ENCODE data around the gene SPRY2. TPM values are rescaled to one million over a fixed set of nuclear protein-coding genes. Genes with fewer than 3 reads are reported as not detected.

SPRY2 gene
- total and polyA plus RNA-seq, 8 donors, result 30.9 to 77.1 (median 54.3) TPM

GRCh38 chr13:80313668-80314256 is 27.2 kb downstream of the SPRY2 start:
- H3K4me1 ChIP-seq, result no peaks in the 10 kb centered on the region
- ATAC-seq, result no peak
- H3K4me3 ChIP-seq, result no peak overlapping the region
- TF ChIP-seq CTCF (IDR thresholded peaks at IDR 0.05), result no peak
- no peaks in the 10 kb centered on the region for H3K9me3 ChIP-seq
- DNase-seq, result no peak
- no peak overlapping the region for H3K27ac ChIP-seq
- H3K27me3 ChIP-seq, result no peaks in the 10 kb centered on the region
- intact Hi-C loops (cut with DNase I), result no loop called here
- H3K36me3 ChIP-seq, result no peaks in the 10 kb centered on the region

- DNase-seq (no peak), ATAC-seq (no peak)
- TF ChIP-seq CTCF (IDR thresholded peaks at IDR 0.05), result no peak
- H3K4me3 ChIP-seq, result no peak overlapping the region
- intact Hi-C loops (cut with DNase I), result no loop called here
- no peak overlapping the region for H3K27ac ChIP-seq
- H3K9me3 ChIP-seq, result no peaks in the 10 kb centered on the region
- no peaks in the 10 kb centered on the region for H3K36me3 ChIP-seq
- H3K4me1 ChIP-seq, result no peaks in the 10 kb centered on the region
- H3K27me3 ChIP-seq, result no peaks in the 10 kb centered on the region
Observed at GRCh38 chr13:80312967-80313366, 28.0 kb downstream of the SPRY2 start.

- intact Hi-C loops (cut with DNase I), result no loop called here
- H3K27me3 ChIP-seq, result no peaks in the 10 kb centered on the region
- H3K36me3 ChIP-seq, result no peaks in the 10 kb centered on the region
- no peak overlapping the region for H3K4me3 ChIP-seq
- TF ChIP-seq CTCF (IDR thresholded peaks at IDR 0.05), result no peak
- ATAC-seq (no peak), DNase-seq (no peak)
- H3K27ac ChIP-seq, result no peak overlapping the region
- H3K9me3 ChIP-seq, result no peaks in the 10 kb centered on the region
- H3K4me1 ChIP-seq, result no peaks in the 10 kb centered on the region
Observed at GRCh38 chr13:80312012-80312704, 28.8 kb downstream of the SPRY2 start.

- H3K9me3 ChIP-seq, result no peaks in the 10 kb centered on the region
- ATAC-seq (no peak), DNase-seq (no peak)
- H3K4me1 ChIP-seq, result no peaks in the 10 kb centered on the region
- no peaks in the 10 kb centered on the region for H3K36me3 ChIP-seq
- TF ChIP-seq CTCF (IDR thresholded peaks at IDR 0.05), result no peak
- no peak overlapping the region for H3K27ac ChIP-seq
- no peak overlapping the region for H3K4me3 ChIP-seq
- intact Hi-C loops (cut with DNase I), result no loop called here
- H3K27me3 ChIP-seq, result no peaks in the 10 kb centered on the region
Observed at GRCh38 chr13:80309926-80310325, 31.0 kb downstream of the SPRY2 start.

GRCh38 chr13:80307401-80307987 is 33.4 kb downstream of the SPRY2 start:
- no peak for TF ChIP-seq CTCF (IDR thresholded peaks at IDR 0.05)
- DNase-seq (no peak), ATAC-seq (peak; percentile 29)
- H3K27me3 ChIP-seq, result no peaks in the 10 kb centered on the region
- no peak overlapping the region for H3K4me3 ChIP-seq
- H3K9me3 ChIP-seq, result no peaks in the 10 kb centered on the region
- no peaks in the 10 kb centered on the region for H3K4me1 ChIP-seq
- no peak overlapping the region for H3K27ac ChIP-seq
- no peaks in the 10 kb centered on the region for H3K36me3 ChIP-seq
- intact Hi-C loops (cut with DNase I), result no loop called here
